Thoracic aorta (tissue), 2 donors: ENCODE data around the gene RTTN. TPM values are rescaled to one million over a fixed set of nuclear protein-coding genes. Genes with fewer than 3 reads are reported as not detected.
"Not testable (repeated sequence)": the region's sequence is repeated elsewhere in the genome, so short reads cannot be mapped to it uniquely, and the experiment has no call there.

Source experiments
- ATAC-seq: fragments of 150-250 bp; one replicate; pipeline ENCODE4 v1.8.0; 2017; ENCODE audit warnings: low read depth; ENCODE audit not compliant: insufficient number of reproducible peaks, low FRiP score
- DNase-seq: peaks from one replicate; pipeline ENCODE4 v3.0.0-alpha.2; 2020; ENCODE audit warnings: low spot score
- H3K27ac ChIP-seq, 2 donors: fragments of 200-600 bp; sonication (generic); 1 replicate in 1 of 2; 2 replicates in 1 of 2; pipeline ENCODE4 v1.5.1; 2016; ENCODE audit warnings: mild to moderate bottlenecking in 2 of 2, moderate library complexity in 2 of 2
- H3K27me3 ChIP-seq: fragments of 200-600 bp; sonication (generic); replicated peaks from 2 replicates; pipeline ENCODE4 v1.6.0; 2016; ENCODE audit warnings: mild to moderate bottlenecking; ENCODE audit not compliant: insufficient read depth
- H3K36me3 ChIP-seq: fragments of 200-600 bp; sonication (generic); one replicate; pipeline ENCODE4 v1.5.1; 2016
- H3K4me1 ChIP-seq, 2 donors: fragments of 200-600 bp; sonication (generic); 1 replicate in 1 of 2; 2 replicates in 1 of 2; pipeline versions ENCODE4 v1.5.1 to v1.6.0; 2016; ENCODE audit warnings: low read depth in 2 of 2, mild to moderate bottlenecking in 1 of 2; ENCODE audit not compliant: control insufficient read depth in 1 of 2
- H3K4me3 ChIP-seq: fragments of 200-600 bp; sonication (generic); 2 replicates; pipeline ENCODE4 v1.5.1; 2016; ENCODE audit warnings: mild to moderate bottlenecking
- H3K9me3 ChIP-seq: fragments of 200-600 bp; sonication (generic); 2 replicates; pipeline ENCODE4 v1.5.1; 2016
- CTCF ChIP-seq: fragments of 200-600 bp; sonication (generic); IDR thresholded peaks from one replicate; pipeline ENCODE4 v1.5.1; 2019; ENCODE audit warnings: antibody characterized with exemption
- total RNA-seq, 2 donors: library from RNA; depleted of rRNA; stranded (reverse); fragments of >200 nt; gene quantifications; one replicate each; pipeline versions ENCODE4 v1.1.0 to v1.2.3, GENCODE V29; 2016

RTTN gene
- total RNA-seq, 2 donors from 2014 or later = 13.1 to 20.7 TPM

GRCh38 chr18:70246061-70246466, 40.6 kb upstream of the RTTN start:
- no peak for TF ChIP-seq CTCF
- ATAC-seq (no peak), DNase-seq (no peak)
- no peaks in the 10 kb centered on the region for H3K36me3 ChIP-seq
- H3K4me3 ChIP-seq = peak overlapping the region; percentile 38
- H3K9me3 ChIP-seq = no peaks in the 10 kb centered on the region
- H3K27ac ChIP-seq = no peak overlapping the region
- no peaks in the 10 kb centered on the region for H3K27me3 ChIP-seq
- peaks cover 2 to 7% of the 10 kb centered on the region in 2 donors for H3K4me1 ChIP-seq

- TF ChIP-seq CTCF = no peak
- Histone ChIP-seq H3K36me3 (no peaks in the 10 kb centered on the region), H3K9me3 (no peaks in the 10 kb centered on the region), H3K27me3 (no peaks in the 10 kb centered on the region), H3K4me3 (no peak overlapping the region), H3K27ac (no peak overlapping the region), H3K4me1 (peaks cover 2 to 7% of the 10 kb centered on the region in 2 donors)
- ATAC-seq = no peak
- no peak for DNase-seq
These were observed 37.8 kb upstream of the RTTN start for GRCh38 chr18:70243131-70243929.

DNA sequence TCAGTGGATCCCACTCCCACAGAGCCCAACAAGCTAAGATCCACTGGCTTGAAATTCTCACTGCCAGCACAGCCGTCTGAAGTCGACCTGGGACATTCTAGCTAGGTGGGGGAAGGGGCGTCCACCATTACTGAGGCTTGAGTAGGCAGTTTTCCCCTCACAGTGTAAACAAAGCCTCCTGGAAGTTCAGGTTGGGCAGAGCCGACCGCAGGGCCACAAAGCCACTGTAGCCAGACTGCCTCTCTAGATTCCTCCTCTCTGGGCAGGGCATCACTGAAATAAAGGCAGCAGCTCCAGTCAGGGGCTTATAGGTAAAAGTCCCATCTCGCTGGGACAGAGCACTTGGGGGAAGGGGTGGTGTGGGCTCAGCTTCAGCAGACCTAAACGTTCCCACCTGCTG, 31.4 kb upstream of the RTTN start:
- H3K36me3 ChIP-seq, DNase-seq, H3K4me1 ChIP-seq, ATAC-seq, H3K27me3 ChIP-seq, H3K27ac ChIP-seq, H3K4me3 ChIP-seq, H3K9me3 ChIP-seq: not testable (repeated sequence)

DNA sequence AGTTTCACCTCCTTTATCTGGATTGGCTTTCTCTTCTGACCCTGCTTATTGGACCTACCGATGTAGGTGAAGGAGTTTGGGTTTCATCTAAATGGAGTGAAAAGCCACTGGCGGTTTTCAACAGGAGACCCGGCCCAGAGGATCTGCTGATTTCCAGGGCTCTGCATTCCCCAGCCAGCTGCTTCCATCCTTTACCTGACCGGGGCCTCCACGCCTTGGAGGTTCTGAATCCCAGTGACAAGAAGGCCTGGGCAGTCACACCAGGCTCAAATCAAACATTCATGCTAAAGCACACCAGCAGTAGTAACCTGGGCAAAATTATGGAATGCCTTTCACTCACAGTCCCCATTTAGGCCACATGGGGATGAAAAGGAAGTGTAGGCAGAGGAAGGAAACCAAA, 30.0 kb upstream of the RTTN start:
- no peak overlapping the region for H3K4me3 ChIP-seq
- DNase-seq (no peak), ATAC-seq (no peak)
- H3K27me3 ChIP-seq = no peaks in the 10 kb centered on the region
- no peaks in the 10 kb centered on the region for H3K36me3 ChIP-seq
- no peak for TF ChIP-seq CTCF
- H3K9me3 ChIP-seq = no peaks in the 10 kb centered on the region
- no peaks in the 10 kb centered on the region for H3K4me1 ChIP-seq
- no peak overlapping the region for H3K27ac ChIP-seq

DNA sequence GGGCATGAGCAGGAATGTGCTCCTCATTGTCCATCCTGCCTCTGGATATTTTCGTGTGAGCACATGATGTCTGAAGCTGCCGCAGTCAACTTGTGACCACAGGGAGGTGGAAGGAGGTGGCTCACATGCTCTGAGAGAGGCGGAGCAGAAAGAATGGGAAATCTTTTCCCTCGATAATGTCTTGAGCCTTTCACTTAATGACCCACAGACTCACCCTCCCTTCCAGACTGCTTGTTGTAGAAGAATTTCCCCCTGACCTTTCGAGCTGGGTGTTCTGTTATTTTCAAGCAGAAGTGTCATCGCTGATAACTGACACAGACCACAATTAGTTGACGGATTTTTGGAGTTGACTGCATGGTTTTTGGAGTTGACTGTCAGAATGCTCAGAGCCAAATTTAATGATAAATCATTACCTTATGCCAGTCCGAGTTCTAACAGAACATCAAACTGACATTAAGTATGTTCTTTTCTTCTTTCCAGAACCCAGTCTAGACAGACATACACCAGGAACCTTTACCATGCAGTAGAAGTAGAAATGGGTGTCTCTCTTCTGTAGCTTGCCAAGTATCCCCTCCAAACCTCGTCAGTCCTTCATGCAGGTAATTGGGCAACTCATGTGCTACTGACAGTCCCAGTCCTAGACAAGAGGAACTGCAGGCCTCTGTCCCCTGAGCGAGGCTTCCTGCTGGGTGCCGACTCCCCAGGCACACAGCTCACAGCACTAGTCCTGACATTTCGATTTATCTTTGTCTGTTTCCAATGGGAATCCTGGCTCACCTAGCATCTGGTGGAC, 29.4 kb upstream of the RTTN start:
- DNase-seq (no peak), ATAC-seq (no peak)
- H3K4me1 ChIP-seq = no peaks in the 10 kb centered on the region
- no peaks in the 10 kb centered on the region for H3K27me3 ChIP-seq
- H3K27ac ChIP-seq = no peak overlapping the region
- no peaks in the 10 kb centered on the region for H3K9me3 ChIP-seq
- no peak overlapping the region for H3K4me3 ChIP-seq
- no peaks in the 10 kb centered on the region for H3K36me3 ChIP-seq
- no peak for TF ChIP-seq CTCF
